GM18858 (cell line): Measurements from ENCODE around the gene CDKN1A.
A peak's percentile ranks its signal among the peaks of the same experiment; 100 is the strongest.

ENCODE experiments used
- ATAC-seq: cut with Tn5 transposase; IDR thresholded peaks from one replicate; pipeline ENCODE4 v1.9.1; 2021; ENCODE audit not compliant: unreplicated experiment

The CDKN1A gene

GRCh38 chr6:36677059-36677749, 1.3 kb upstream of the CDKN1A start:
- no peak for ATAC-seq

GRCh38 chr6:36677753-36678487, 594 bp upstream of the CDKN1A start:
- ATAC-seq = no peak

GRCh38 chr6:36679043-36679833, 724 bp downstream of the CDKN1A start:
- no peak for ATAC-seq

GRCh38 chr6:36682328-36683144, 4.0 kb downstream of the CDKN1A start:
- no peak for ATAC-seq

GRCh38 chr6:36683145-36683655, 4.7 kb downstream of the CDKN1A start:
- no peak for ATAC-seq

GRCh38 chr6:36683656-36684446, 5.3 kb downstream of the CDKN1A start:
- no peak for ATAC-seq

- no peak for ATAC-seq
These were observed 5.9 kb downstream of the CDKN1A start for GRCh38 chr6:36684447-36684812.

GRCh38 chr6:36685166-36685924, 6.8 kb downstream of the CDKN1A start:
- no peak for ATAC-seq

GRCh38 chr6:36685926-36686667, 7.6 kb downstream of the CDKN1A start:
- no peak for ATAC-seq

GRCh38 chr6:36686668-36687513, 8.4 kb downstream of the CDKN1A start:
- ATAC-seq = no peak

- no peak for ATAC-seq
These were observed 9.7 kb downstream of the CDKN1A start for GRCh38 chr6:36688063-36688738.

GRCh38 chr6:36688739-36689075, 10.2 kb downstream of the CDKN1A start:
- ATAC-seq = no peak

GRCh38 chr6:36691011-36691410, 12.5 kb downstream of the CDKN1A start:
- no peak for ATAC-seq

- ATAC-seq = no peak
These were observed 13.1 kb downstream of the CDKN1A start for GRCh38 chr6:36691612-36692011.

GRCh38 chr6:36692220-36692619, 13.7 kb downstream of the CDKN1A start:
- peak; percentile 40 for ATAC-seq

- ATAC-seq = no peak
These were observed 14.6 kb downstream of the CDKN1A start for GRCh38 chr6:36692861-36693702.
